ENCODE data around the gene OR5B21.

The OR5B21 gene

GRCh38 chr11:58508005-58508404 lies at the start of gene OR5B21:
OR5B21 (minus strand) TSS chr11:58508105; CDS start chr11:58508105, 0 bp downstream.
- no peaks in the 10 kb centered on the region for H3K27me3 ChIP-seq (ENCODE audit: control insufficient read depth, insufficient read depth, low read length)
- no CpG with 5 or more reads among the region's 1 CpG for WGBS (ENCODE audit: insufficient coverage, insufficient read length)
- H3K9me3 ChIP-seq (ENCODE audit: control insufficient read depth, insufficient read depth, low read length): no peaks in the 10 kb centered on the region
- H3K4me1 ChIP-seq (ENCODE audit: control insufficient read depth, insufficient read depth, low read length): no peaks in the 10 kb centered on the region
- DNase-seq (ENCODE audit: low read depth, low spot score): no peak
- no peak within 1 kb of the TSS for H3K4me3 ChIP-seq (ENCODE audit: low read length)
- no peaks in the 10 kb centered on the region for H3K36me3 ChIP-seq (ENCODE audit: control insufficient read depth, insufficient read depth, low read length)
- H3K27ac ChIP-seq (ENCODE audit: low read length): no peak within 1 kb of the TSS

- Histone ChIP-seq H3K4me1 (ENCODE audit: control insufficient read depth, insufficient read depth, low read length) (no peaks in the 10 kb centered on the region), H3K4me3 (ENCODE audit: low read length) (no peak overlapping the region), H3K36me3 (ENCODE audit: control insufficient read depth, insufficient read depth, low read length) (no peaks in the 10 kb centered on the region), H3K9me3 (ENCODE audit: control insufficient read depth, insufficient read depth, low read length) (no peaks in the 10 kb centered on the region), H3K27me3 (ENCODE audit: control insufficient read depth, insufficient read depth, low read length) (no peaks in the 10 kb centered on the region), H3K27ac (ENCODE audit: low read length) (no peak overlapping the region)
- WGBS (ENCODE audit: insufficient coverage, insufficient read length): no CpG with 5 or more reads among the region's 7 CpGs
- DNase-seq (ENCODE audit: low read depth, low spot score): no peak
These were observed 41.7 kb upstream of the OR5B21 start for GRCh38 chr11:58549644-58550043.

DNA sequence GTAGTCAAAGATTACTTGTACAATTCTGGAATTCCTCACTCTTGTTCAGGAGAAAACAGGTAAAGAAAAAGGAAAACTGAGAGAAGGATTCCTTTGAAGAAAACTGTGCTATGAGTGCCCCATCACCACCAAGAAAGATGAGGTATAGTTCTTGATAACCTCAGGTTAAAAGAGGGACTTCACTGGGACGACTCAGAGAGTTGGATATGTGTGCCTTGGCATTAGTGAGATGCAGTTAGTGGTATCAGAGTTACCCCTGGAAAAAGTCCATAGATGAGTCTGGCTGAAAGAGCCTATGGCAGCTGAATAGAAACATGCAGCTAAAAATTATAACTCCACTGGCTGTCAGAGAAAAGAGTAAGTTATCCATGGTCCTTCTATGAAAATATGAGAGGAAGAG lies 38.9 kb upstream of the OR5B21 start:
- Histone ChIP-seq H3K4me3 (ENCODE audit: low read length) (no peak overlapping the region), H3K9me3 (ENCODE audit: control insufficient read depth, insufficient read depth, low read length) (no peaks in the 10 kb centered on the region), H3K27ac (ENCODE audit: low read length) (no peak overlapping the region), H3K27me3 (ENCODE audit: control insufficient read depth, insufficient read depth, low read length) (no peaks in the 10 kb centered on the region), H3K4me1 (ENCODE audit: control insufficient read depth, insufficient read depth, low read length) (no peaks in the 10 kb centered on the region), H3K36me3 (ENCODE audit: control insufficient read depth, insufficient read depth, low read length) (no peaks in the 10 kb centered on the region)
- DNase-seq (ENCODE audit: low read depth, low spot score): no peak
- WGBS (ENCODE audit: insufficient coverage, insufficient read length): no CpG with 5 or more reads among the region's 1 CpG

DNA sequence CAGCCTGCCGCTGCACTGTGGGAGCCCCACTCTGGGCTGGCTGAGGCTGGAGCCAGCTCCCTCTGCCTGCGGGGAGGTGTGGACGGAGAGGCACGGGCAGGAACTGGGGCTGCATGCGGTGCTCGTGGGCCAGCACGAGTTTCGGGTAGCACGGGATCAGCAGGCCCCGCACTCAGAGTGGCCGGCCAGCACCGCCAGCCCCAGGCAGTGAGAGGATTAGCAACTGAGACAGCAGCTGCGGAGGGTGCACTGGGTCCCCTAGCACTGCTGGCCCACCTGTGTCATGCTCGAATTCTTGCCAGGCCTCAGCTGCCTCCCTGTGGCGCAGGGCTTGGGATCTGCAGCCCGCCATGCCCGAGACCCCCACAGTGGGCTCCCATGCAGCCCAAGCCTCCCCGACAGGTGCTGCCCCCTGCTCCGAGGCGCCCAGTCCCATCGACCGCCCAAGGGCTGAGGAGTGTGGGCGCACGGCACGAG lies 24.0 kb upstream of the OR5B21 start:
- DNase-seq (ENCODE audit: low read depth, low spot score): no peak
- WGBS (ENCODE audit: insufficient coverage, insufficient read length): no CpG with 5 or more reads among the region's 25 CpGs
- Histone ChIP-seq H3K36me3 (ENCODE audit: control insufficient read depth, insufficient read depth, low read length) (no peaks in the 10 kb centered on the region), H3K9me3 (ENCODE audit: control insufficient read depth, insufficient read depth, low read length) (no peaks in the 10 kb centered on the region; the same call in 1 of the 2 replicates), H3K4me1 (ENCODE audit: control insufficient read depth, insufficient read depth, low read length) (no peaks in the 10 kb centered on the region), H3K27ac (ENCODE audit: low read length) (no peak overlapping the region), H3K27me3 (ENCODE audit: control insufficient read depth, insufficient read depth, low read length) (no peaks in the 10 kb centered on the region), H3K4me3 (ENCODE audit: low read length) (no peak overlapping the region)

GRCh38 chr11:58530236-58530635 lies 22.3 kb upstream of the OR5B21 start:
- Histone ChIP-seq H3K27ac (ENCODE audit: low read length) (no peak overlapping the region), H3K4me3 (ENCODE audit: low read length) (no peak overlapping the region), H3K4me1 (ENCODE audit: control insufficient read depth, insufficient read depth, low read length) (no peaks in the 10 kb centered on the region), H3K9me3 (ENCODE audit: control insufficient read depth, insufficient read depth, low read length) (no peaks in the 10 kb centered on the region; the same call in 1 of the 2 replicates), H3K27me3 (ENCODE audit: control insufficient read depth, insufficient read depth, low read length) (no peaks in the 10 kb centered on the region), H3K36me3 (ENCODE audit: control insufficient read depth, insufficient read depth, low read length) (no peaks in the 10 kb centered on the region)
- no CpG with 5 or more reads among the region's 3 CpGs for WGBS (ENCODE audit: insufficient coverage, insufficient read length)
- DNase-seq (ENCODE audit: low read depth, low spot score): no peak

- H3K4me3 ChIP-seq (ENCODE audit: low read length): no peak overlapping the region
- H3K27ac ChIP-seq (ENCODE audit: low read length): no peak overlapping the region
- H3K4me1 ChIP-seq (ENCODE audit: control insufficient read depth, insufficient read depth, low read length): peaks cover 2% of the 10 kb centered on the region; the same call in 1 of the 2 replicates
- no peak for DNase-seq (ENCODE audit: low read depth, low spot score)
- WGBS (ENCODE audit: insufficient coverage, insufficient read length): no CpG with 5 or more reads among the region's 6 CpGs
- H3K9me3 ChIP-seq (ENCODE audit: control insufficient read depth, insufficient read depth, low read length): no peaks in the 10 kb centered on the region; the same call in 1 of the 2 replicates
- no peaks in the 10 kb centered on the region for H3K27me3 ChIP-seq (ENCODE audit: control insufficient read depth, insufficient read depth, low read length)
- no peaks in the 10 kb centered on the region for H3K36me3 ChIP-seq (ENCODE audit: control insufficient read depth, insufficient read depth, low read length)
These were observed 19.5 kb upstream of the OR5B21 start for GRCh38 chr11:58527429-58527828.

DNA sequence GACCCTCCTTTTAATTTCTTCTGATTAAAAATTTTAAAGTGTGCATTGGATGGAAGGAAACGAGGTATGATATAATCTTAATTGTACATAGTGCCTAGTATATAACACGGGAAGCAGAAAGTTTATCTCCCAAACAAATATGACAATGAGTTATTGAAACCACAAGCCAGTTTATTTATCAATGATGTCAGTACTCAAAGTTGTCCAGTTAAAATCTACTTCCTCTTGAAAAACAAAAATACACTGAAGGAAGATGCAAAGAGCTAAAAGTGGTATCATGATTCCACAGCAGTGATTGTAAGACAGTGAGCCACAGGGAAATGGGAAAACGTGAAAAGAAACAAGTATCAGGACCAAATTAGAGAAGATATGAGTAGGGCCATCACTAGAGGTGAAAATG lies 18.8 kb upstream of the OR5B21 start:
- H3K36me3 ChIP-seq (ENCODE audit: control insufficient read depth, insufficient read depth, low read length): no peaks in the 10 kb centered on the region
- WGBS (ENCODE audit: insufficient coverage, insufficient read length): no CpG with 5 or more reads among the region's 3 CpGs
- H3K9me3 ChIP-seq (ENCODE audit: control insufficient read depth, insufficient read depth, low read length): no peaks in the 10 kb centered on the region
- no peaks in the 10 kb centered on the region for H3K27me3 ChIP-seq (ENCODE audit: control insufficient read depth, insufficient read depth, low read length)
- no peak overlapping the region for H3K27ac ChIP-seq (ENCODE audit: low read length)
- peaks cover 2% of the 10 kb centered on the region; the same call in 1 of the 2 replicates for H3K4me1 ChIP-seq (ENCODE audit: control insufficient read depth, insufficient read depth, low read length)
- H3K4me3 ChIP-seq (ENCODE audit: low read length): no peak overlapping the region
- DNase-seq (ENCODE audit: low read depth, low spot score): no peak

DNA sequence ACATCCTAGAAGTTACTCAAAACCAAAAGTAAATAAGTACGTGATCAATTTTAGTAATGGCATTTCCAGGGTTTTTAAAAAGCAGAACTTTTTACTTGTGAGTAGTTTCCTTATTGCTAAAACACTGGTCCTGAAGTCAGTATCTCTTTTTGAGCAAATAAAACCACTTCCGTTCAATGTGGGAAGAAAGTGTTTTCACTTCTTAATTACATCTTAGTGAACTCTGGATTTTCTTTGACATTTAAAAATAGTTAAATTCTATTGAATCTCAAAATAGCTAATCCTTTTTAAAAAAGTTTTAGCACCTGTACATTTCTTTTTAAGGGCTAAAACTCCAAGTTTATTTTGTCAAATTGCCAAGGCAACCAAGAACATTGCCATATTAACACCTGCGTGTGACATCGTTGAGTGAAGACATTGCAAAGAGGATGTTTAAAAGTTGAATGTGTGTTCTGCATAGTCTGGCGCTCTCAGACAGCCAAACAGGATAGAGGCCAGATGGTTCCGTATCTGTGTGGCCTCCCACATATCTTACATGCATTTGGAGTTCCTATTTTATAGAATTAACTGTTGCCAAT lies 17.2 kb upstream of the OR5B21 start:
- H3K36me3 ChIP-seq (ENCODE audit: control insufficient read depth, insufficient read depth, low read length): no peaks in the 10 kb centered on the region
- no peaks in the 10 kb centered on the region for H3K9me3 ChIP-seq (ENCODE audit: control insufficient read depth, insufficient read depth, low read length)
- H3K27me3 ChIP-seq (ENCODE audit: control insufficient read depth, insufficient read depth, low read length): no peaks in the 10 kb centered on the region
- WGBS (ENCODE audit: insufficient coverage, insufficient read length): no CpG with 5 or more reads among the region's 6 CpGs
- no peak for DNase-seq (ENCODE audit: low read depth, low spot score)
- H3K4me1 ChIP-seq (ENCODE audit: control insufficient read depth, insufficient read depth, low read length): peaks cover 2% of the 10 kb centered on the region; the same call in 1 of the 2 replicates
- H3K27ac ChIP-seq (ENCODE audit: low read length): no peak overlapping the region
- no peak overlapping the region for H3K4me3 ChIP-seq (ENCODE audit: low read length)

- Histone ChIP-seq H3K4me1 (ENCODE audit: control insufficient read depth, insufficient read depth, low read length) (peaks cover 2% of the 10 kb centered on the region; the same call in 1 of the 2 replicates), H3K4me3 (ENCODE audit: low read length) (no peak overlapping the region), H3K36me3 (ENCODE audit: control insufficient read depth, insufficient read depth, low read length) (no peaks in the 10 kb centered on the region), H3K9me3 (ENCODE audit: control insufficient read depth, insufficient read depth, low read length) (no peaks in the 10 kb centered on the region), H3K27me3 (ENCODE audit: control insufficient read depth, insufficient read depth, low read length) (no peaks in the 10 kb centered on the region), H3K27ac (ENCODE audit: low read length) (no peak overlapping the region)
- peak; percentile 58 for DNase-seq (ENCODE audit: low read depth, low spot score)
- no CpG with 5 or more reads among the region's 7 CpGs for WGBS (ENCODE audit: insufficient coverage, insufficient read length)
These were observed 16.5 kb upstream of the OR5B21 start for GRCh38 chr11:58524232-58525036.

- H3K9me3 ChIP-seq (ENCODE audit: control insufficient read depth, insufficient read depth, low read length): no peaks in the 10 kb centered on the region
- WGBS (ENCODE audit: insufficient coverage, insufficient read length): no CpG with 5 or more reads among the region's 5 CpGs
- no peak overlapping the region for H3K4me3 ChIP-seq (ENCODE audit: low read length)
- peak; percentile 48 for DNase-seq (ENCODE audit: low read depth, low spot score)
- H3K4me1 ChIP-seq (ENCODE audit: control insufficient read depth, insufficient read depth, low read length): no peaks in the 10 kb centered on the region
- no peaks in the 10 kb centered on the region for H3K36me3 ChIP-seq (ENCODE audit: control insufficient read depth, insufficient read depth, low read length)
- no peak overlapping the region for H3K27ac ChIP-seq (ENCODE audit: low read length)
- H3K27me3 ChIP-seq (ENCODE audit: control insufficient read depth, insufficient read depth, low read length): no peaks in the 10 kb centered on the region
These were observed 6.0 kb upstream of the OR5B21 start for GRCh38 chr11:58513747-58514367.
